Common myeloid progenitor, CD34-positive (primary cell): ENCODE results near the gene TWIST2.
A peak's percentile ranks its signal among the peaks of the same experiment; 100 is the strongest.

Experiments used
- CTCF ChIA-PET: fragments of 350-600 bp; sonication (Branson Sonifier 250); formaldehyde crosslinking; loops from one replicate; lab custom pipeline; 2021; ENCODE audit warnings: antibody characterized with exemption; lab: Charles Lee
- POLR2A ChIA-PET: fragments of 350-600 bp; sonication (Branson Sonifier 250); formaldehyde crosslinking; loops from one replicate; lab custom pipeline; 2021; ENCODE audit warnings: antibody characterized with exemption; lab: Charles Lee
- DNase-seq, 3 donors: peaks; one replicate each; pipeline versions ENCODE4 v3.0.0 to v3.0.0-alpha.2; 2013
- H3K27ac ChIP-seq, 2 experiments: 1 replicate in 1 of 2; 2 replicates in 1 of 2; pipeline ENCODE4 v1.7.0; 2013; ENCODE audit warnings: inconsistent platforms in 2 of 2, low read length in 2 of 2, mild to moderate bottlenecking in 2 of 2, low read depth in 1 of 2, moderate library complexity in 1 of 2; ENCODE audit not compliant: severe bottlenecking in 2 of 2, insufficient read depth in 1 of 2, poor library complexity in 1 of 2
- H3K27me3 ChIP-seq, 5 experiments: replicated peaks in 2 of 5; 1 replicate in 3 of 5; 2 replicates in 2 of 5; pipeline versions ENCODE4 v1.6.1 to v1.7.0; 2013; ENCODE audit warnings: low read length in 4 of 5, mild to moderate bottlenecking in 2 of 5, moderate library complexity in 2 of 5, inconsistent platforms in 1 of 5; ENCODE audit not compliant: insufficient read depth in 5 of 5, control insufficient read depth in 4 of 5
- H3K36me3 ChIP-seq, 4 experiments: 1 replicate in 2 of 4; 2 replicates in 2 of 4; pipeline versions ENCODE4 v1.6.1 to v1.7.0; 2013; ENCODE audit warnings: low read length in 3 of 4, control low read depth in 1 of 4, mild to moderate bottlenecking in 1 of 4; ENCODE audit not compliant: control insufficient read depth in 4 of 4, insufficient read depth in 4 of 4
- H3K4me1 ChIP-seq, 4 experiments: 1 replicate in 3 of 4; 2 replicates in 1 of 4; pipeline versions ENCODE4 v1.6.1 to v1.7.1; 2013; ENCODE audit warnings: low read length in 3 of 4, mild to moderate bottlenecking in 3 of 4, control low read depth in 1 of 4, inconsistent platforms in 1 of 4, moderate library complexity in 1 of 4; ENCODE audit not compliant: control insufficient read depth in 4 of 4, insufficient read depth in 4 of 4; ENCODE audit errors: control extremely low read depth in 1 of 4
- H3K4me3 ChIP-seq, 7 experiments: 1 replicate in 4 of 7; 2 replicates in 3 of 7; pipeline versions ENCODE4 v1.5.1 to v1.7.0; 2013; ENCODE audit warnings: mild to moderate bottlenecking in 7 of 7, low read length in 6 of 7, moderate library complexity in 6 of 7, inconsistent platforms in 2 of 7, low read depth in 2 of 7, control low read depth in 1 of 7; ENCODE audit not compliant: insufficient read depth in 4 of 7, control insufficient read depth in 1 of 7; ENCODE audit errors: extremely low read depth in 1 of 7
- H3K9me3 ChIP-seq, 5 experiments: 1 replicate in 4 of 5; 2 replicates in 1 of 5; pipeline versions ENCODE4 v1.6.1 to v1.7.1; 2013; ENCODE audit warnings: low read length in 4 of 5, mild to moderate bottlenecking in 2 of 5, inconsistent platforms in 1 of 5, low read depth in 1 of 5, moderate library complexity in 1 of 5; ENCODE audit not compliant: control insufficient read depth in 4 of 5, insufficient read depth in 2 of 5; ENCODE audit errors: control extremely low read depth in 1 of 5
- WGBS: methylation state at CpG from one replicate; pipeline ENCODE4 v1.1.5; 2013; ENCODE audit not compliant: insufficient coverage; 5-methylcytosine and 5-hydroxymethylcytosine counted together

The TWIST2 gene

DNA sequence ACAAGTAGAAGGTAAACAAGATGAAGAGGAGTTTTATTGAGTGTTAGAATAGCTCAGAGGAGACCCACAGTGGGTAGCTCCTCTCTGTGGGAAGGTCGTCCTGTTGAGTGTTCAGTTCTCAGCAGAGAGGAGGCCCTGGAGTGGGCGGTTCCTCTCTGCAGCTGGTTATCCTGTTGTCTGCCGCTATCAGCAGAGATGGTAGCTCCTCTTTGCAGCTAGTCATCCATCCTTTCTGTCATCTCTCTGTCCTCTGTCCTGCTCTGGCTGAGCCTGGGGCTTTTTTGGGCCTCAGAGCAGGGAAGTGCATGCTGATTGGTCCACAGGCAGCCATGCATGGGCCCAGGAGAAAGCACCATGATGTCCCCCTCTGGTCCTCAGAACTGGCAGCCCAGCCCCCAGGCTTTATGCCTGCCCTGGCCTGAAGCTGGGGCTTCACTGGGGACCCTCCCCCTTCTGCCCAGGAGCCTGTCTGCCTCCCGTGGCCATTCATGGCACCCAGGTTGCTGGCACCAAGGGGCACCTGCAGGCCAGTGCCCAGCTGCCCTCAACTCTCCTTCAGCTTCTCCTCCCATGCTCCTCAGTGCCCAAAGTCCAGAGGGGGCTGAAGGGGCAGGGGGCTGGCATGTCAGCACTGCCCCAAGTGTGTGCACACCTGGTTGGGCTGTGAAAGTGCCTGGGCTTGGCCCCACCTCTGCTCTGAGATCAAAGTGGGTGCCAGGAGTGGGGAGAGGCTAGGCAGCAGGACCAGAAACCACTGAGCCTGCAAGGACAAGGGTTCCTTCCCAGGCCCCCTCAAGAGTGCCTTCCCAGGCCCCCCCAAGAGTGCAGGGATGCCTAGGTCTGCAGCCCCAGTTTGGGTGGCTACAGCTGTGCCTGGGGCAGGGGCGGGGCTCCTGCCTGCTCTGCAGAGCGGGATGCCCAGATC is 98.7 kb downstream of the TWIST2 start:
- Histone ChIP-seq H3K27ac (no peak overlapping the region), H3K4me1 (peaks cover 0 to 4% (median 0%) of the 10 kb centered on the region in 4 experiments), H3K4me3 (no peak overlapping the region), H3K27me3 (peaks cover 0 to 14% (median 2%) of the 10 kb centered on the region in 5 experiments), H3K36me3 (no peaks in the 10 kb centered on the region), H3K9me3 (no peaks in the 10 kb centered on the region)
- DNase-seq = no peak
- POLR2A ChIA-PET = no interaction called here
- WGBS = 85% methylated on average over 5 of the region's 6 CpGs
- CTCF ChIA-PET = no interaction called here

DNA sequence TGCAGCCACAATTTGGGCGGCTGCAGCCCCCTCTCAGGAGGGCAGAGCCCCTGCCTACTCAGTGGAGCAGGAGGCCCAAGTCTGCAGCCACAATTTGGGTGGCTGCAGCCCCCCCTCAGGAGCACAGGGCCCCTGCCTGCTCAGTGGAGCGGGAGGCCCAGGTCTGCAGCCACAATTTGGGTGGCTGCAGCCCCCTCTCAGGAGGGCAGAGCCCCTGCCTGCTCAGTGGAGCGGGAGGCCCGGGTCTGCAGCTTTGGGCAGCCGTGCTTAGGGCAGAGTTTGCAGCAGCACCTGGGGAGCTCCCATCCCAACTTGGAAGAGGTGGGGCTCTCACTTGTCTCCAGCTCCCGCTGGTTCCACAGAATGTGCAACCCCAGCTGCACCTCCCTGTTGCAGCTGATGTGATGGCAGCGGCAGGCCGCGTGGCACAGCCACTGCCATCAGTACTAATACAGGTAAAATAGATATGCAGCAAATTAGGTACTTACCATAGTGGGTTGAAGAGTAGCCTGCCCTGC is 99.4 kb downstream of the TWIST2 start:
- Histone ChIP-seq H3K4me3 (no peak overlapping the region), H3K27ac (no peak overlapping the region), H3K4me1 (peaks cover 0 to 4% (median 0%) of the 10 kb centered on the region in 4 experiments), H3K27me3 (peaks cover 0 to 18% (median 2%) of the 10 kb centered on the region in 5 experiments), H3K36me3 (no peaks in the 10 kb centered on the region), H3K9me3 (no peaks in the 10 kb centered on the region)
- ChIA-PET POLR2A (no interaction called here), CTCF (no interaction called here)
- 95% methylated on average over 6 of the region's 9 CpGs for WGBS
- no peak for DNase-seq

DNA sequence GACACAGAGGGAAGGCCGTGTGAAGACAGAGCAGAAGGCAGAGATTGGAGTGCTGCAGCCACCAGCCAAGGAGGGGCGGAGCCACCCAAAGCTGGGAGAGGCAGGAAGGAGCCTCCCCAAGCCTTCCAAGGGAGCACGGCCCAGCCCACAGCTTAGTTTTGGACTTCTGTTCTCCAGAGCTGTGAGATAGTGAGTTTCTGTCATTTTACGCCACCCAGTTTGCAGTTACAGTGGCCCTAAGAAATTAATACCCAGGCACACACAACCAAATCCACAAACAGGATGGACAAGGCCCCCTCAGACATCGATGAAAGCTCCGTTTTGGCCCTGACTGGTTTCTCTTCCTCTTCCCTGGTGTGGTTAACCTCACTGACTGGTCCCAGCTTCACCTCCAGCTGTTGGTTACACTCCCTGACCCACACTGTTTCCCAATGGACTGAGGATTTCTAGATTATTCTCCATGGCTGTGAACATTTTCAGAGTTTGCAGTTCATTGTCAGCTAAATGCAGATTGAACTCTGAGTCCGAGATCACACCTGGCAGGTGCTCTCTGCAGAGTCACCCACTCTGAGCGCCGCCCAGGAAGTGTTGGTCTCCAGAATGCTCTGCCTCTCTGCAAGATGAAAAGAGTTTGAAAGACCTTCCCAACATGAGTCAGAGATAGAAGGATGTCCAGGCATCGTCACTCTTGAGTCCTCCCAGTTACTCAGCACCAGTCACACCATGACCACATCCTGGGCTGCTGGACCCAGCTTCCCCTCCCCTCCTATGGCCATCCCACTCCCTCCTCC is 100.2 kb downstream of the TWIST2 start:
- 67% methylated on average over 8 of the region's 10 CpGs for WGBS
- POLR2A ChIA-PET = no interaction called here
- CTCF ChIA-PET = no interaction called here
- peaks cover 0 to 19% (median 2%) of the 10 kb centered on the region in 5 experiments for H3K27me3 ChIP-seq
- no peaks in the 10 kb centered on the region for H3K36me3 ChIP-seq
- no peaks in the 10 kb centered on the region for H3K9me3 ChIP-seq
- H3K4me3 ChIP-seq = no peak overlapping the region
- H3K4me1 ChIP-seq = peaks cover 0 to 4% (median 0%) of the 10 kb centered on the region in 4 experiments
- peak in 1 of 3 donors; percentile 3 for DNase-seq
- no peak overlapping the region for H3K27ac ChIP-seq

DNA sequence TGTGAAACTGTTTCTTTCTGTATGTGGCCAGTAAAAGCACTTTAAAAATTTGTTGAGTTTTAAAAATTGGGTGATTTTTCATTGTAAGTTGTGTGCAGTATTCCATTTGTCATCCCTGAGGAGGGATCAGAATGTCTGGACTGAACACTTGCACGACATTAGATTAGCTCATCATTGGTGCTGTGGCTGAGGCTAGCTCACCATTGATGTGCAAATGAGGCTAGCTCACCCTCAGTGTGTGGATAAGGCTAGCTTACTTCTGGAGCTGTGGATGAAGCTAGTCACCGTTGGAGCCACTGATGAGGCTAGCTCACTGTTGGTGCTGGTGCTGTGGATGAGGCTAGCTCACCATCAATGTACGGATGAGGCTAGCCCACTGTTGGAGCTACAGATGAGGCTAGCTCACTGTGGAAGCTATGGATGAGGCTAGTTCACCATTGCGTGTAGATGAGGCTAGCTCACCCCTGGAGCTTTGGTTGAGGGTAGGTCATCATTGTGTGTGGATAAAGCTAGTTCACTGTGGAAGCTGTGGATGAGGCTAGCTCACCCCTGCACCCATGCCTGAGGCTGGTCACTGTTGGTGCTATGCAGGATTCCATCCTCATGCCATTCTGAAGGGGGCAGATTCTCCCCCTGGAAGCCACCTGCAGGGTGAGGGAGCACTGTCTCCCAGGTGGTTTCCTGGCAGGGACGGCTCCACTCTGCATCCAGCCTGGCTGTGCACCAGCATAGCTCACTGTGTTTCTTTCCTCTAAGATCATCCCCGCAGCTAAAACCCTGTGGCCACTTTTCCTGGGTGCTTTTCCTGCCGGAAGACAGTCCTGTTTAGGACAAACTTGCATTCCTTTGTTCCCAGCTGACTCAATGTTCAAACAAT is 101.1 kb downstream of the TWIST2 start:
- 87% methylated on average over 7 of the region's 7 CpGs for WGBS

DNA sequence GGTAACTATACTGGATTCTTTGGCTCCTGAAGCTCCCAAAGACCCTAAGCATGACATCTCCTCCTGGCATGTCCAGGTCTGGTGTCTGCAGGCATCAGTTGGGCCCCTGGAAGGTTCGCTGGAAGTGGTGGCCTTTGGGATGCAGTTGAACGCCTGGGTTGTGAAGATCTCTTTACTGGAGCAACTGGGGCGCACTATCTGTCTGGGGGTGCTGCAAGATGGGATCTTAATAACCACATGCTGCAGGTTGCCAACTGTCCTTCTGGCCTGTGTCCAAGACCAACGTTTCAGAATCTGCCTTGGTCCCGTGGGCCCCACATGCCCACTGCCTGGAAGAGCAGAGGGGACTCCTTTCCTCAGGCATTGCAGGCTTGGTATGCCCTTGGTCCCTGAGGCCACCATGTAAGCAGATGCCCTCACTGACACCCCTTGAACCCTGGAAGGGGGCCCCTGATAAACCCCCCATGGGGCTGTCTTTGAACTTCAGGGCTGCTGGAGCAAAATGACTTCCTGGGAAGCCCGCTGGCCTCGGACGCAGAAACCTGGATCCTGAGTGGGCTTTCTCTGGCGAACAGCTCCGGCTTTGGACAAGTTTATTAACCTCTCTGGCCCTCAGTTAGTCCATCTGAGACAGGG is 101.9 kb downstream of the TWIST2 start:
- POLR2A ChIA-PET = interaction anchor here (0.7 kb wide), 1 partner anchor 78 kb away, joined by 3 read pairs; no protein-coding TSS in a partner anchor
- CTCF ChIA-PET = no interaction called here
- no peak overlapping the region for H3K4me3 ChIP-seq
- peaks cover 0 to 4% (median 0%) of the 10 kb centered on the region in 4 experiments for H3K4me1 ChIP-seq
- WGBS = 90% methylated on average over 10 of the region's 10 CpGs
- DNase-seq = no peak
- H3K27me3 ChIP-seq = peaks cover 0 to 22% (median 2%) of the 10 kb centered on the region in 5 experiments
- H3K36me3 ChIP-seq = no peaks in the 10 kb centered on the region
- no peak overlapping the region for H3K27ac ChIP-seq
- H3K9me3 ChIP-seq = no peaks in the 10 kb centered on the region

More for the DNA sequence above, 101.1 kb downstream of the TWIST2 start:
- Histone ChIP-seq H3K4me1 (peaks cover 0 to 4% (median 0%) of the 10 kb centered on the region in 4 experiments), H3K27me3 (peaks cover 0 to 19% (median 2%) of the 10 kb centered on the region in 5 experiments), H3K9me3 (no peaks in the 10 kb centered on the region), H3K27ac (no peak overlapping the region), H3K4me3 (no peak overlapping the region), H3K36me3 (no peaks in the 10 kb centered on the region)
- CTCF ChIA-PET = no interaction called here
- POLR2A ChIA-PET = no interaction called here
- DNase-seq = no peak

DNA sequence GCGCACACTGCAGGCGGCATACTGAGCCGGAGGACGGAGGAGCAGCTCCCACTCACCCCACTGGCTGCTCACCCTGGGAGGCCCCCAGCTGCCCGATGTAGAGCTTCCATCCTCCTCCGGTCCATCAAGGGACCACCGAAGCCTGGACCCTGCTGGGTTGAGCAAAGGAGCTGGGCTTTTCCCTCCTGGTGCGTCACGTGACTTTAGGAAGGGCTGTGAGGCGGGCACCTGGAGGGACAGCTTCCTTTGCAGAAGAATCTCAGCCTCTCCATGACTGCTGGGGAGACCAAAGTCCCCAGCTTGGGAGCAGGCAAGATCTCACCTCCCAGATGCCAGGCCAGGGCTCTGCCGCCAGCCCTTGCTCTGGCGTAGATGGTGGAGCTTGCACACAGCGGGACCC is 102.7 kb downstream of the TWIST2 start:
- no peak for DNase-seq
- ChIA-PET CTCF (no interaction called here), POLR2A (interaction anchor here (0.7 kb wide), 1 partner anchor 77 kb away, joined by 3 read pairs; no protein-coding TSS in a partner anchor)
- peaks cover 0 to 4% (median 0%) of the 10 kb centered on the region in 4 experiments for H3K4me1 ChIP-seq
- peaks cover 1 to 25% (median 2%) of the 10 kb centered on the region in 5 experiments for H3K27me3 ChIP-seq
- no peak overlapping the region for H3K27ac ChIP-seq
- H3K4me3 ChIP-seq = no peak overlapping the region
- 92% methylated on average over 12 of the region's 13 CpGs for WGBS
- no peaks in the 10 kb centered on the region for H3K9me3 ChIP-seq
- H3K36me3 ChIP-seq = no peaks in the 10 kb centered on the region
